Measurements from ENCODE around the gene SH3RF2.

DNA sequence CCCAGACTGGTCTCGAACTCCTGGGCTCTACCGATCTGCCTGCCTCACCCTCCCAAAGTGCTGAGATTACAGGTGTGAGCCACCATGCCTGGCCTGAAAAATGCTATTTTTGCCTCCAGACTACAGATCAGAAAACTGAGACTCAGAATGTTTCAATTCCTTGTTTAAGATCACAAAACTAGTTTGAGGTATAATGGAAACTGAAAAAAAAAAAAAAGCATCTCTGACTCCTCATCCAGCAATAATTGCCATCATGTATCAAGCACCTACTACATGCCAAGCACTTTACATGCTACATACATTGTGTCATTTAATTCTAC lies 133.4 kb downstream of the SH3RF2 start:
- TF ChIP-seq, protein P1, sequence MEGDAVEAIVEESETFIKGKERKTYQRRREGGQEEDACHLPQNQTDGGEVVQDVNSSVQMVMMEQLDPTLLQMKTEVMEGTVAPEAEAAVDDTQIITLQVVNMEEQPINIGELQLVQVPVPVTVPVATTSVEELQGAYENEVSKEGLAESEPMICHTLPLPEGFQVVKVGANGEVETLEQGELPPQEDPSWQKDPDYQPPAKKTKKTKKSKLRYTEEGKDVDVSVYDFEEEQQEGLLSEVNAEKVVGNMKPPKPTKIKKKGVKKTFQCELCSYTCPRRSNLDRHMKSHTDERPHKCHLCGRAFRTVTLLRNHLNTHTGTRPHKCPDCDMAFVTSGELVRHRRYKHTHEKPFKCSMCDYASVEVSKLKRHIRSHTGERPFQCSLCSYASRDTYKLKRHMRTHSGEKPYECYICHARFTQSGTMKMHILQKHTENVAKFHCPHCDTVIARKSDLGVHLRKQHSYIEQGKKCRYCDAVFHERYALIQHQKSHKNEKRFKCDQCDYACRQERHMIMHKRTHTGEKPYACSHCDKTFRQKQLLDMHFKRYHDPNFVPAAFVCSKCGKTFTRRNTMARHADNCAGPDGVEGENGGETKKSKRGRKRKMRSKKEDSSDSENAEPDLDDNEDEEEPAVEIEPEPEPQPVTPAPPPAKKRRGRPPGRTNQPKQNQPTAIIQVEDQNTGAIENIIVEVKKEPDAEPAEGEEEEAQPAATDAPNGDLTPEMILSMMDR (IDR thresholded peaks at IDR 0.05 in 4 of 5, conservative IDR thresholded peaks at IDR 0.05 in 1 of 5) = no peak
- no peak for TF ChIP-seq POLR2A (IDR thresholded peaks at IDR 0.05)
